HG02884 (cell line): ENCODE measurements around the gene PLBD1.

ENCODE experiments used
- ATAC-seq: cut with Tn5 transposase; IDR thresholded peaks from one replicate; pipeline ENCODE4 v1.9.1; 2021; ENCODE audit warnings: mild to moderate bottlenecking, moderate library complexity; ENCODE audit not compliant: unreplicated experiment

PLBD1 gene

GRCh38 chr12:14505626-14506596 lies 61.8 kb downstream of the PLBD1 start:
- no peak for ATAC-seq

DNA sequence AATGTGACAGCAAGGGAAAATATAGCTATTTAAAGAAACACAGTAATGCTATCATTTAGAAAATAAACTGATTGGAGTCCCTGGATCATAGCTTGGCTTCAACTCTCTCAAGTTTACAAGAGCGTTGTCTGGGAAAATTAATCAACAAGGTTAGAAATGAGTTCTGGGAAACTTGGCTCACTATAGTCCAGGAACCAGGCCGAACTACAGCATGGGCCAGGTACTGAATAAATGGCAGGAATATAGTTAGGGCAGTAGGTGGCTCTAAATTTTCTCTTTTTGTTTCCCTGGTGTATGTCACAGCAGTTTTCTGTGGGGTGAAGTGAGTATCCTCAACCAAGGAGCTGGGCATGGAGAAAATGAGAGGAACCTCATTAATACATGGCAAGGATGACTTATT lies 72.4 kb downstream of the PLBD1 start:
- no peak for ATAC-seq

GRCh38 chr12:14482886-14483285 lies 84.8 kb downstream of the PLBD1 start:
- ATAC-seq, result no peak

DNA sequence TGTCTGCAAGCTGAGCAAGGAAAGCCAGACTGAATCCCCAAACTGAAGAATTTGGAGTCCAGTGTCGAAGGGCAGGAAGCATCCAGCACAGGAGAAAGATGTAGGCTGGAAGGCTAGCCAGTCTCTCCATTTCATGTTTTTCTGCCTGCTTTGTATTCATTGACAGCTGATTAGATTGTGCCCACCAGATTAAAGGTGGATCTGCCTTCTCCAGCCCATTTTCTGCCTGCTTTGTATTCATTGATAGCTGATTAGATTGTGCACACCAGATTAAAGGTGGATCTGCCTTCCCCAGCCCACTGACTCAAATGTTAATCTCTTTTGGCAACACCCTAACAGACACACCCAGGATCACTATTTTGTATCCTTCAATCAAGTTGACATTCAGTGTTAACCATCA lies 85.3 kb downstream of the PLBD1 start:
- no peak for ATAC-seq

DNA sequence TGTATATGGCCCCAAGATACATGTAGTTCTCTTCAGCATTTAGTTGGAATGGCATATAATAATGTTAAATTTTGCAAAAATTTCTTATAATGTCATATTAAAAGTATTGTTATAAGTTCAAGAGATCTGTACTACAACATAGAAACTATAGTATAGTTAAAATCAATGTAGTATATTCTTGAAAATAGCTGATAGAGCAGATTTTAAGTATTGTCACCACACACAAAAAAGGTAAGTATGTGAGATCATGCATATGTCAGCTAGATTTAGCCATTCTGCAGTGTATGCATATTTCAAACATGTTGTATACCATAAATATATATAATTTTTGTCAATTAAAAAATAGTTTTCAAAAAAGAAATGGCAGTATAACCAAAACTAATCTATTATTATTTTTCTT lies 86.5 kb downstream of the PLBD1 start:
- no peak for ATAC-seq

DNA sequence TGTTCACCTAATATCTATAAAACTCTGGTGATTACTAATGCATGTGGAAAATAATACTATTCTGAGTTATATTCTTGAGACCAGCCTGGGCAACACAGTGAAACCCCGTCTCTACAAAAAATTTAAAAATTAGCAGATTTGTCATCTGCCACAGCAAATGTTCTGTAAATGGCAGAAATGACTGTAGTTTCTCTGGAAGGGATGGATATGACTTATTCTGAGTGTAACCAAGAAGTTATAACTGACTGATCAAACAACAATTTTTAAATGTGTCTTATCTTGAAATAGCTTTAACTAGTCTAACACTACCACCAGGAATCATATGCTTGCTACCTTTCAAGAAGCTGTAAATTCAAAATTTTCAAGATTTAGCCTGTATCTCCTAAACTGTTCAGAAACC lies 88.7 kb downstream of the PLBD1 start:
- ATAC-seq, result no peak

DNA sequence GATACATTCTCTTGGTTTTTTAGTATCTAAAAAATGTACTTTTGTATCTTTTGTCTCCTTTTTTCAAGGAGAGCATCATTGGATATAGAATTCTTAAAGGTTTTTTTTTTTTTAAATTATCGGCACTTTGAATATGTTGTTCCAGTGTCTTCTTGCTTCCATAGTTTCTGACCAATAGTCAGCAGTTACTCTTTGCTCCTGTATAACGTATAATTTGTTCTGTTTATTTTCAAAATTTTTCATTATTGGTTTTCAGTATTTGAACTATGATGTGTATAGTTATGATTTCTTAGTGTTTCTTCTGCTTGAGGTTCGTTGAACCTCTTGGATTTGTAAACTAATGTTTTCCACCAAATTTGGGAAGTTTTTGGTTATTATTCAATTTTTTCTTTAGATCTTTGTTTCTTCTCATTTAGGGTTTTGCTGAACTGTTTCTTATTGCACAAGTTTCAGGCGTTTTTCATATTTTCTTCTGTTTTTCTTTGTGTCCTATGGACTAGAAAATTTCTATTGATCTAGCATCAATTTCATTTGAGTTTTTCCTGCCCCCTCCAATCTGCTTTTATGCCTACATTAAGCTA lies 93.9 kb downstream of the PLBD1 start:
- no peak for ATAC-seq

DNA sequence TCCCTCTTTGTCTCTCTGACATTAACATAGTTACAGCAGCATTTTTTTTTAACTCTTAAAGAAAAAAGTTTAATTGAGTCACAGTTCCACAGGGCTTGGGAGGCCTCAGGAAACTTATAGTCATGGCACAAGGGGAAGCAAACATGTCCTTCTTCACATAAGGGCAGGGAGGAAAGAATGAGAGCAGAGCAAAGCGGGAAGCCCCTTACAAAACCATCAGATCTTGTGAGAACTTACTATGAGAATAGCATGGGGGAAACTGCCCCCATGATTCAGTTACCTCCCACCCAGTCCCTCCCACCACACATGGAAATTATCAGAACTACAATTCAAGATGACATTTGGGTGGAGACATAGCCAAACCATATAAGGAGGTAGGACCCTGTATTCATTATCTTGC lies 96.2 kb downstream of the PLBD1 start:
- no peak for ATAC-seq

GRCh38 chr12:14460212-14460841 lies 107.4 kb downstream of the PLBD1 start:
- ATAC-seq, result no peak

- ATAC-seq, result no peak
Observed at GRCh38 chr12:14454098-14454907, 113.4 kb downstream of the PLBD1 start.
